ENCODE measurements around the gene AFF1. TPM values are rescaled to one million over a fixed set of nuclear protein-coding genes. Genes with fewer than 3 reads are reported as not detected.
A peak's percentile ranks its signal among the peaks of the same experiment; 100 is the strongest.
"Not testable (repeated sequence)": the region's sequence is repeated elsewhere in the genome, so short reads cannot be mapped to it uniquely, and the experiment has no call there.

AFF1 gene
- total and polyA plus RNA-seq, 5 donors: 63.4 to 86.6 (median 83.1) TPM

DNA sequence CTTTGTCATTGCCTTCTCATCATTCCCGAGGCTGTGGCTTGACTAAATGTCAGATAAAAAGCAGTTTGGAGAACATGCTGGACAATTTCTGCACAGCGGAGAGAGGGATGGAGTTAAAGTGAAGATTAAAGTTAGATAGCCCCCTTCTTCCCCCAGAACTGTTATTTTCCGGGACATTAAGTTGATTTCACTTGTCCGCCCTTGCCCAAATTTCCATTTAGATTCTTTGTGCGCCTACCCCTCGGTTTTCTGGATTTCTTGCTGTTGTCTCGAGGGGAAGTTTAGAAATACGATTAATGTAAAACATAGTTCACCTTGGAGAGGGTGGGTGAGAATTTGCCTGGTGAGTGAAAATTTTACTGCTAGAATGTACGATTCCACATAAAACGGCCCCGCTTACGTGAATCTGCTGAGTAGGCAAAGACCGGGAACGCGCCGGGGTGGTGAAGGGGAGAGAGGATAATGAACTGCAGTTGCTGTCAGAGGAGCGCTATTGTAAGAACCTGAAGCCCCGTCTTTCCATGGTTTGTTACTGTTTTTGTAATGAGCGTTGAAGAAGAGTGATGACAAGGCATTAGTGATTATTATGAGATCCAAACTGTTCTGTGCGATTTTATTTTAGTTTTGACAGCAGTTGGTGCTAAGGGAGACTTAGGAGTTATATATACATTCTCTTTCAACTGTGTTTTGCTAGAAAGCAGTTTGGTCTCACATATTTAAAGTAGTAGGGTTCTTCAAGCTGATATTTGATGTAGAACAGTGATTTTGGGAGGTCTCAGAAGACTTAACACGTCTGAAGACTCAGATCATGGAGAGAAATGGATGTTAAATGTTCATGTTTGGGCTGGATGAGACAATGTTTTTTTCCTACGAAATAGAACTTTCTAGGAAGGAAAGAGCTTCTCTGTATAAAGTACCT is 73.0 kb downstream of the AFF1 start:
- peak; percentile 50 to 58 for ATAC-seq
- intact Hi-C loops (cut with DNase I): loop anchor here (5.0 to 10.0 kb wide), 7 partner anchors 35 to 85 kb away; partner anchors contain the start of gene AFF1 (in 3 of the 4)
- no peaks in the 10 kb centered on the region for H3K27me3 ChIP-seq (ENCODE audit: control insufficient read depth, insufficient read depth)
- H3K4me1 ChIP-seq (ENCODE audit: control insufficient read depth, insufficient read depth, low read length): peaks cover 2% of the 10 kb centered on the region
- WGBS: 1% methylated on average over 22 of the region's 22 CpGs
- H3K27ac ChIP-seq (ENCODE audit: low read length): peak overlapping the region; percentile 97
- no peaks in the 10 kb centered on the region for H3K9me3 ChIP-seq (ENCODE audit: control insufficient read depth, low read length)
- H3K4me3 ChIP-seq (ENCODE audit: low read length): peak overlapping the region; percentile 90
- DNase-seq: peak; percentile 51 to 80 (median 75)

GRCh38 chr4:87009095-87009648 is 74.4 kb downstream of the AFF1 start:
- Histone ChIP-seq H3K9me3 (ENCODE audit: control insufficient read depth, low read length) (no peaks in the 10 kb centered on the region), H3K27me3 (ENCODE audit: control insufficient read depth, insufficient read depth) (no peaks in the 10 kb centered on the region), H3K4me3 (ENCODE audit: low read length) (peak overlapping the region; percentile 90), H3K4me1 (ENCODE audit: control insufficient read depth, insufficient read depth, low read length) (peaks cover 6% of the 10 kb centered on the region), H3K27ac (ENCODE audit: low read length) (peak overlapping the region; percentile 61)
- ATAC-seq: no peak
- DNase-seq: no peak
- intact Hi-C loops (cut with DNase I): loop anchor here (5.0 to 10.0 kb wide), 7 partner anchors 33 to 84 kb away; partner anchors contain the start of gene AFF1 (in 3 of the 4)
- WGBS: 26% methylated on average over 2 of the region's 2 CpGs

GRCh38 chr4:87010192-87010591 is 75.4 kb downstream of the AFF1 start:
- intact Hi-C loops (cut with DNase I): no loop called here
- H3K27me3 ChIP-seq (ENCODE audit: control insufficient read depth, insufficient read depth): no peaks in the 10 kb centered on the region
- WGBS: 70% methylated on average over 1 of the region's 1 CpG
- H3K4me1 ChIP-seq (ENCODE audit: control insufficient read depth, insufficient read depth, low read length): peaks cover 6% of the 10 kb centered on the region
- no peaks in the 10 kb centered on the region for H3K9me3 ChIP-seq (ENCODE audit: control insufficient read depth, low read length)
- ATAC-seq (no peak), DNase-seq (no peak)
- H3K27ac ChIP-seq (ENCODE audit: low read length): no peak overlapping the region
- H3K4me3 ChIP-seq (ENCODE audit: low read length): no peak overlapping the region

DNA sequence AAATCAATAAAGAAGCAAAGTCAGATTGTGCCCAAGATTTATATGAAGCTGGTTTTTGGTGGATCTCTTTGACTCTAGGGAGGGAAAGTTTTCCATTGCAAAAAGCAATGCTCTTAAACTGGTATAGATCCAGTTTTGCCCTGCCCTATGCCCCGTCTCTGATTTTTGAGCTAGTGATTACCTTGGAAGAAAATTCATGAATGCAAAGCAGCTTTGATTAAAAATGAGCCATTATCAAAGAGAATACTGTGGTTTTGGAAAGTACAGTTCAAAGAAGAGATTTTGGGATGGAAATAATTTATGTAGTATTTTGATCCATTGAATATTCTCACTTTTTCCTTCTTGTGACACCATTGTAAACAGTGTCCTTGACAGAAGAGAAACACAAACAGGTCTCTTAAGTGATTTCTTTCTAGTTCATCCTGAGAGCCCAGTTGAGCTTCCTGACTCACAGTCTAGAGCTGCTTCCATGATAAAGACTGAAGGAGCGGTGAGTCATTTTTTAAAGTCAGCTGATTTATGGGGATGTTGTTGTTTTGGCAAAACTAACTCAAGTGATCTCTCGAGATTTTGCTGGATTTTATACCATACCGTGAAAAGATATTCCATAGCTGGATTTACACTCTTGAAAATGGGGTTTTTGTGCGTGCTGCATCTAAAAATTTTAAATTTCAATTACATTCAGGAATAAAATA is 76.7 kb downstream of the AFF1 start:
- 40% methylated on average over 5 of the region's 5 CpGs for WGBS
- Histone ChIP-seq H3K27me3 (ENCODE audit: control insufficient read depth, insufficient read depth) (no peaks in the 10 kb centered on the region), H3K4me1 (ENCODE audit: control insufficient read depth, insufficient read depth, low read length) (peaks cover 8% of the 10 kb centered on the region), H3K27ac (ENCODE audit: low read length) (no peak overlapping the region), H3K4me3 (ENCODE audit: low read length) (no peak overlapping the region), H3K9me3 (ENCODE audit: control insufficient read depth, low read length) (no peaks in the 10 kb centered on the region)
- intact Hi-C loops (cut with DNase I): no loop called here
- peak in 1 of 2 donors; percentile 24 for ATAC-seq
- no peak for DNase-seq

DNA sequence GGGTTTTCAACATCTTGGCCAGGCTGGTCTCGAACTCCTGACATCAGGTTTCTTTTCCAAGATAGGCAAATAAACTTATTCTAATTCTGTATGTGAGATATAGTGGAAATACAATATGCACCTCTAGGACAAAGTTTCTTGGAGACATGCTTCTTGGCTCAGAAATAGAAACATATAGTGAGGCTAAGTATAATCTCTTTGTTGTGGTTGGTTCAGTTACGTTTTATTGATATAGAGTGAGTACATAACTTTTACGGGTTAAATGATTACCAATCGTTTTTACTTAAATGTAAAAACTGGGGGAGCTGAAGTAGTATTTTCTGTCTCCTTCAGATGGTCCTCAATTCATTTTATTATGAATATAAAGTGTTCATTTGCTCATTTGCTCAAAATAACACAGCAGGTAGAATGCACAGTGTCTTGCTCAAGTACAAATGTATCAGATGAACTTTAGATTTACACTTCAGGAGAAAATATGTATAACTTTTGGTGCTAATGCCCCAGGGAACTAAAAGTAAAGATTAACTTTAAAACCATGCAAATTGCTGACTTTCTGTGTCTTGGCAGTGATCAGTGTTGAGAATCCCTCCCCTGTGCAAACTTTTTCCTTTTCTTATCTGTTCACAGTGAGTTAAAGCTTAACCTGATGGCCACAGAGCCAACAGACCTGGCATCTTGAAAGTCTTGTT is 77.6 kb downstream of the AFF1 start:
- Histone ChIP-seq H3K4me1 (ENCODE audit: control insufficient read depth, insufficient read depth, low read length) (peaks cover 8% of the 10 kb centered on the region), H3K9me3 (ENCODE audit: control insufficient read depth, low read length) (no peaks in the 10 kb centered on the region), H3K4me3 (ENCODE audit: low read length) (no peak overlapping the region), H3K27ac (ENCODE audit: low read length) (no peak overlapping the region), H3K27me3 (ENCODE audit: control insufficient read depth, insufficient read depth) (no peaks in the 10 kb centered on the region)
- intact Hi-C loops (cut with DNase I): no loop called here
- DNase-seq (no peak), ATAC-seq (no peak)
- WGBS: 59% methylated on average over 4 of the region's 4 CpGs

DNA sequence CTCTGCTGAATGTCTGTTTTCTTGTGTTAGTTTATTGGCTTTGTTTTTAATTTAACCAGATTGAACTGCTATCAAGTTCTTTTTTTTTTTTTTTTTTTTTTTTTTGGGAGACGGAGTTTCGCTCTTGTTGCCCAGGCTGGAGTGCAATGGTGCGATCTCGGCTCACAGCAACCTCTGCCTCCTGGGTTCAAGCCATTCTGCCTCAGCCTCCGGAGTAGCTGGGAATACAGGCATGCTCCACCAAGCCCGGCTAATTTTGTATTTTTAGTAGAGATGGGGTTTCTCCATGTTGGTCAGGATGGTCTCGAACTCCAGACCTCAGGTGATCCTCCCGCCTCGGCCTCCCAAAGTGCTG is 78.1 kb downstream of the AFF1 start:
- not testable (repeated sequence) for H3K27me3 ChIP-seq (ENCODE audit: control insufficient read depth, insufficient read depth)

DNA sequence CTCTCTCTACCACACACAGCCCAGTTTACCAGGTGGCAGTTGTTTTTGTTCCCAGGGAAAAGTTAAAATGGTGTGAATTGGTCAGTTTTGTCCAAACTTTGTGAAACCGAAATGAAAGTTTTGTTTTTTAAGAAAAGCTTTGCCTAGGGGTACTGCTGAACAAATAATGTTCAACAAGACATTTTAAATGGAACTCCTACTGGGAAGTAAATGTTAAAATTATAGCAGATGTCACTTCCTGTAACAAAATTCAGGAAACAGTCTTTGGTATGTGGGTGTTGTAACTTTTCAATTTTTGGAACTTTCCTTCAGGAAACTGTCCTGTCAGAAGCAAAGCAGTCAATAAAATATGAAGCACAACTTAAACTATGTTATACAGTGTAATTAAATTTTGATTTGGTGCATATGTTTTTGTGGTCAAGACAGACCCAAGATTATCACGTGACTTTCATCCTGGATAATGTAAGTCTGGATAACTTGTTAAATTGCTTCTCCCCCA is 79.5 kb downstream of the AFF1 start:
- H3K4me3 ChIP-seq (ENCODE audit: low read length): no peak overlapping the region
- peaks cover 11% of the 10 kb centered on the region for H3K4me1 ChIP-seq (ENCODE audit: control insufficient read depth, insufficient read depth, low read length)
- DNase-seq: no peak
- no peaks in the 10 kb centered on the region for H3K9me3 ChIP-seq (ENCODE audit: control insufficient read depth, low read length)
- H3K27ac ChIP-seq (ENCODE audit: low read length): peak overlapping the region; percentile 86
- 25% methylated on average over 2 of the region's 2 CpGs for WGBS
- no peaks in the 10 kb centered on the region for H3K27me3 ChIP-seq (ENCODE audit: control insufficient read depth, insufficient read depth)
- peak in 1 of 2 donors; percentile 26 for ATAC-seq
- intact Hi-C loops (cut with DNase I): no loop called here

More for the DNA sequence above, 78.1 kb downstream of the AFF1 start:
- H3K9me3 ChIP-seq (ENCODE audit: control insufficient read depth, low read length); intact Hi-C loops (cut with DNase I); H3K4me3 ChIP-seq (ENCODE audit: low read length); H3K4me1 ChIP-seq (ENCODE audit: control insufficient read depth, insufficient read depth, low read length); H3K27ac ChIP-seq (ENCODE audit: low read length); ATAC-seq; DNase-seq: not testable (repeated sequence)
- WGBS: 71% methylated on average over 9 of the region's 9 CpGs

GRCh38 chr4:87015416-87015815 is 80.6 kb downstream of the AFF1 start:
- ATAC-seq (no peak), DNase-seq (no peak)
- Histone ChIP-seq H3K27me3 (ENCODE audit: control insufficient read depth, insufficient read depth) (no peaks in the 10 kb centered on the region), H3K4me1 (ENCODE audit: control insufficient read depth, insufficient read depth, low read length) (peaks cover 14% of the 10 kb centered on the region), H3K9me3 (ENCODE audit: control insufficient read depth, low read length) (no peaks in the 10 kb centered on the region), H3K27ac (ENCODE audit: low read length) (no peak overlapping the region), H3K4me3 (ENCODE audit: low read length) (no peak overlapping the region)
- intact Hi-C loops (cut with DNase I): no loop called here
- WGBS: 49% methylated on average over 1 of the region's 1 CpG

DNA sequence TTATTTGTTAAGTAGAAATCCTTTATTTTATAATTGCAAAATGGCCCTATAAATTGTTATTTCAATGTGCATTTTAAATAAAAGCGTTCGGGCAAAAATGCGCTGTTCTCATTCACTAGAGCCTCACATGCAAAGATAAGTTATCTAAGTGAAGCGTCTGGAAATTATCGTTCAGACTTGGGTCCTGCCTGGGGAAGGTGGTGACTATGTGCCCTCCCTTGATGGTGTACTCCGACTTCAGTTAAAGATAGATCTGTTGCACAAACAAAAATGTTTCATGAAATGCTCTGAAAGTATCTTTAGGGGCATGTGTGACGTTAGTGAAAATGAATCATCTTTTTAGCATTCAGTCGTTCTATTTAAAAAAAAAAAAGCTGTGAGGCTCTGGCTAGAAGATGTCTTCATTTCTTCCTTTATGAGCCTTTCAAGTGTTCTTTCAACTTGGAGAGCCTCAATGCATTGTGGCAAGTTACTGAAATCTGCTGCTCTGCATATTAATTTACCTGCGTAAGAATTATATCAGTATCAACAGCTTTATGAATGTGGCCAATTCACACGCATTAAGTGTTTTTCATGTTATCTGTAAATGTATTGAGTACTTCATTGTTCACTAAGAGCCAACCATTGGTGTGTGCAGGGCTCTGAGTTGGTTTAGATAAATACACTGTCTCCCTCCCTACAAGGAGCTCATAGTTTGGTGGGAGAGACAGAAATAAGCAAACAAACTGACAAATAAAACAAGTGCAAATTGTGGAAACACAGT is 83.0 kb downstream of the AFF1 start:
- intact Hi-C loops (cut with DNase I): no loop called here
- no peak for DNase-seq
- peaks cover 14% of the 10 kb centered on the region for H3K4me1 ChIP-seq (ENCODE audit: control insufficient read depth, insufficient read depth, low read length)
- no peak overlapping the region for H3K4me3 ChIP-seq (ENCODE audit: low read length)
- no peaks in the 10 kb centered on the region for H3K9me3 ChIP-seq (ENCODE audit: control insufficient read depth, low read length)
- peak; percentile 52 to 76 for ATAC-seq
- peak overlapping the region; percentile 30 for H3K27ac ChIP-seq (ENCODE audit: low read length)
- 43% methylated on average over 10 of the region's 10 CpGs for WGBS
- no peaks in the 10 kb centered on the region for H3K27me3 ChIP-seq (ENCODE audit: control insufficient read depth, insufficient read depth)

DNA sequence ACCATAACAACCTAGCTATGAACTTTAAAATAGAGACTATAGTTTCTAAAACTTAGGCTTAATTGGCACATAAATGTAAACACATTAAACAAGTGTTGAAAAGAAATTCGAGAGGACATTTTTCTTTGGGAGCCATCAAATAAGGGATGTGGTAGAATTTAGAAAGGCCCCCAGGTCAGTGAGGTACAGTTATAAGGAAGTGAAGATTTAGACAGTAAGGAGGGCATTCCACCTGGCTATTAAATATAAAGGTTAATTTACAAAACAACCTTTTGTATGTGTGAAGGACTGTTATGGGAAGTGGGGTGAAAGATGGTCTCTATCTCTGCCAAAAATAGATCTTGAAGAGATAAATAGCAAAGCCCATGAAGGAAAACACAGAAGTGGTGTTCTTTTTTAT is 83.9 kb downstream of the AFF1 start:
- no peaks in the 10 kb centered on the region for H3K27me3 ChIP-seq (ENCODE audit: control insufficient read depth, insufficient read depth)
- 56% methylated on average over 1 of the region's 1 CpG for WGBS
- H3K4me3 ChIP-seq (ENCODE audit: low read length): no peak overlapping the region
- intact Hi-C loops (cut with DNase I): no loop called here
- H3K4me1 ChIP-seq (ENCODE audit: control insufficient read depth, insufficient read depth, low read length): peaks cover 12% of the 10 kb centered on the region
- ATAC-seq: no peak
- no peaks in the 10 kb centered on the region for H3K9me3 ChIP-seq (ENCODE audit: control insufficient read depth, low read length)
- DNase-seq: no peak
- no peak overlapping the region for H3K27ac ChIP-seq (ENCODE audit: low read length)

Data from right cardiac atrium (tissue), 5 donors.